SU-DHL-6 (cell line): ENCODE data around the gene WT1.

Experiments used
- H2AFZ ChIP-seq: fragments of 200-600 bp; sonication (generic); 2 replicates; pipeline ENCODE4 v1.6.1; 2014; ENCODE audit warnings: low read depth, mild to moderate bottlenecking, moderate library complexity, mixed read lengths, antibody characterized with exemption, low read length; ENCODE audit not compliant: severe bottlenecking
- H3F3A ChIP-seq: fragments of 200-600 bp; shearing (Covaris generic); 2 replicates; pipeline ENCODE4 v1.6.0; 2016; ENCODE audit warnings: antibody characterized with exemption, mild to moderate bottlenecking; ENCODE audit not compliant: insufficient read depth
- H3K27ac ChIP-seq: fragments of 200-600 bp; sonication (generic); 2 replicates; pipeline ENCODE4 v1.5.1; 2016; ENCODE audit warnings: low read depth, mild to moderate bottlenecking, low read length, moderate library complexity, mixed read lengths
- H3K27me3 ChIP-seq: fragments of 200-600 bp; sonication (generic), shearing (Covaris generic); 2 replicates; pipeline ENCODE4 v1.6.0; 2014; ENCODE audit warnings: mild to moderate bottlenecking, low read length
- H3K36me3 ChIP-seq: fragments of 200-600 bp; sonication (generic); 2 replicates; pipeline ENCODE4 v1.6.1; 2014; ENCODE audit warnings: mild to moderate bottlenecking, low read length, mixed read lengths
- H3K4me2 ChIP-seq: fragments of 300-600, 200-600 bp; shearing (Covaris generic), sonication (generic); 2 replicates; pipeline ENCODE4 v1.6.0; 2014; ENCODE audit warnings: low read length, low read depth, mild to moderate bottlenecking; ENCODE audit not compliant: poor library complexity, severe bottlenecking
- H3K4me3 ChIP-seq: fragments of 200-600 bp; sonication (generic); 2 replicates; pipeline ENCODE4 v1.5.1; 2014; ENCODE audit warnings: antibody characterized with exemption, low read length, mild to moderate bottlenecking, mixed read lengths; ENCODE audit not compliant: insufficient read depth, poor library complexity, severe bottlenecking
- H3K79me2 ChIP-seq: fragments of 200-600 bp; sonication (generic); 2 replicates; pipeline ENCODE4 v1.6.1; 2014; ENCODE audit warnings: mild to moderate bottlenecking, low read length, moderate library complexity; ENCODE audit not compliant: insufficient read depth
- H3K9ac ChIP-seq: fragments of 200-600 bp; sonication (generic); 2 replicates; pipeline ENCODE4 v1.7.0; 2014; ENCODE audit warnings: mild to moderate bottlenecking, low read length
- H3K9me2 ChIP-seq: fragments of 200-600 bp; sonication (generic); replicated peaks from 2 replicates; pipeline ENCODE4 v1.6.1; 2014; ENCODE audit warnings: low read length; ENCODE audit not compliant: insufficient read depth
- H3K9me3 ChIP-seq: fragments of 200-600 bp; sonication (generic); 2 replicates; pipeline ENCODE4 v1.6.1; 2014; ENCODE audit warnings: low read length, mixed read lengths; ENCODE audit not compliant: insufficient read depth
- H4K20me1 ChIP-seq: fragments of 200-600 bp; sonication (generic); 2 replicates; pipeline ENCODE4 v1.6.1; 2014; ENCODE audit warnings: low read depth, mild to moderate bottlenecking, antibody characterized with exemption, low read length, moderate library complexity, mixed read lengths
- CTCF ChIP-seq: fragments of 200-600 bp; sonication (generic); IDR thresholded peaks from one replicate; pipeline ENCODE4 v1.5.1; 2017; ENCODE audit warnings: antibody characterized with exemption, mild to moderate bottlenecking, low read length, moderate library complexity; ENCODE audit not compliant: insufficient read depth, poor library complexity, severe bottlenecking
- EZH2phosphoT487 ChIP-seq: fragments of 200-600 bp; sonication (generic), shearing (Covaris generic); conservative IDR thresholded peaks from 2 replicates; pipeline ENCODE4 v1.6.1; 2018; ENCODE audit warnings: mild to moderate bottlenecking, antibody characterized with exemption, low read length, moderate library complexity, mixed read lengths

The WT1 gene

GRCh38 chr11:32426192-32426591 is 9.1 kb downstream of the WT1 start:
- Histone ChIP-seq H4K20me1 (no peaks in the 10 kb centered on the region), H3K9me2 (no peaks in the 10 kb centered on the region), H3K9me3 (no peaks in the 10 kb centered on the region), H3K79me2 (no peaks in the 10 kb centered on the region), H3K27me3 (no peaks in the 10 kb centered on the region), H3K9ac (no peak overlapping the region), H3K4me2 (no peak overlapping the region), H3K36me3 (no peaks in the 10 kb centered on the region), H3K27ac (no peak overlapping the region), H3F3A (no peaks in the 10 kb centered on the region), H2AFZ (no peak overlapping the region), H3K4me3 (no peak overlapping the region)
- TF ChIP-seq CTCF (no peak), EZH2phosphoT487 (no peak)

GRCh38 chr11:32425761-32426160 is 9.6 kb downstream of the WT1 start:
- Histone ChIP-seq H3K79me2 (no peaks in the 10 kb centered on the region), H3K4me3 (no peak overlapping the region), H3K36me3 (no peaks in the 10 kb centered on the region), H3K9me3 (no peaks in the 10 kb centered on the region), H3K9ac (no peak overlapping the region), H3F3A (no peaks in the 10 kb centered on the region), H3K4me2 (no peak overlapping the region), H3K27me3 (no peaks in the 10 kb centered on the region), H3K9me2 (no peaks in the 10 kb centered on the region), H3K27ac (no peak overlapping the region), H2AFZ (no peak overlapping the region), H4K20me1 (no peaks in the 10 kb centered on the region)
- no peak for TF ChIP-seq CTCF
- no peak for TF ChIP-seq EZH2phosphoT487

- Histone ChIP-seq H3K4me2 (no peak overlapping the region), H3K27me3 (no peaks in the 10 kb centered on the region), H3K36me3 (no peaks in the 10 kb centered on the region), H3K9me3 (no peaks in the 10 kb centered on the region), H3K9ac (no peak overlapping the region), H3K79me2 (no peaks in the 10 kb centered on the region), H3K9me2 (no peaks in the 10 kb centered on the region), H3F3A (no peaks in the 10 kb centered on the region), H2AFZ (no peak overlapping the region), H3K4me3 (no peak overlapping the region), H4K20me1 (no peaks in the 10 kb centered on the region), H3K27ac (no peak overlapping the region)
- TF ChIP-seq EZH2phosphoT487 (no peak), CTCF (no peak)
These were observed 12.8 kb downstream of the WT1 start for GRCh38 chr11:32422545-32422944.

- no peaks in the 10 kb centered on the region for H3K9me3 ChIP-seq
- no peaks in the 10 kb centered on the region for H3K79me2 ChIP-seq
- no peak overlapping the region for H3K4me3 ChIP-seq
- H3K27ac ChIP-seq, result no peak overlapping the region
- no peak overlapping the region for H3K4me2 ChIP-seq
- no peaks in the 10 kb centered on the region for H4K20me1 ChIP-seq
- H3K9me2 ChIP-seq, result no peaks in the 10 kb centered on the region
- no peaks in the 10 kb centered on the region for H3F3A ChIP-seq
- H3K9ac ChIP-seq, result no peak overlapping the region
- TF ChIP-seq EZH2phosphoT487, result no peak
- H3K36me3 ChIP-seq, result no peaks in the 10 kb centered on the region
- no peak overlapping the region for H2AFZ ChIP-seq
- no peaks in the 10 kb centered on the region for H3K27me3 ChIP-seq
These were observed 13.3 kb downstream of the WT1 start for GRCh38 chr11:32421992-32422391.
